GM12878 (cell line): ENCODE data around the gene PNPLA3. TPM values are rescaled to one million over a fixed set of nuclear protein-coding genes. Genes with fewer than 3 reads are reported as not detected.

Source experiments
- ATAC-seq: fragments of 200-7000 bp; cut with Tn5 transposase; 3 replicates; pipeline ENCODE4 v1.9.1; 2020; ENCODE audit warnings: mild to moderate bottlenecking, moderate library complexity
- BruUV-seq: library from RNA; stranded (reverse); fragments of 400-500 nt; replicated peaks from 2 replicates; lab custom pipeline; 2021; lab: Mats Ljungman, UMichigan
- CTCF ChIA-PET: fragments of 300-600 bp; sonication (Branson Sonifier 250); formaldehyde crosslinking; extraction: SDS; loops from one replicate; lab custom pipeline; 2021; ENCODE audit warnings: inconsistent platforms; lab: Yijun Ruan, JAX
- POLR2A ChIA-PET: fragments of 350-600 bp; formaldehyde crosslinking; extraction: SDS; loops from one replicate; lab custom pipeline; 2021; ENCODE audit warnings: inconsistent platforms; lab: Charles Lee
- RAD21 ChIA-PET: fragments of 300-600 bp; sonication (Branson Sonifier 250); formaldehyde crosslinking; loops from one replicate; lab custom pipeline; 2023; ENCODE audit warnings: antibody characterized with exemption; ENCODE audit not compliant: unreplicated experiment; lab: Charles Lee
- SMC1A ChIA-PET: fragments of 300-600 bp; sonication (Branson Sonifier 250); formaldehyde crosslinking; loops from one replicate; lab custom pipeline; 2023; ENCODE audit not compliant: unreplicated experiment, uncharacterized antibody; lab: Charles Lee
- DNase-seq: peaks from one replicate; pipeline ENCODE4 v3.0.0-alpha.2; 2011; ENCODE audit warnings: low read depth, low spot score
- FAIRE-seq: peaks from 3 replicates; lab custom pipeline; 2011; peaks lifted over from hg19 to GRCh38; lab: Jason Lieb, UNC
- H2AFZ ChIP-seq: 2 replicates; pipeline ENCODE4 v1.6.0; 2011; ENCODE audit warnings: low read depth, low read length, control low read depth; ENCODE audit not compliant: control insufficient read depth
- H3K27ac ChIP-seq: 2 replicates; pipeline ENCODE4 v1.5.1; 2011; ENCODE audit warnings: control low read depth; ENCODE audit not compliant: control insufficient read depth, insufficient read depth
- H3K27me3 ChIP-seq, 2 experiments: replicated peaks in 1 of 2; 2 replicates each; pipeline versions ENCODE4 v1.6.0 to v1.6.1; 2011; ENCODE audit warnings: low read length in 1 of 2; ENCODE audit not compliant: control insufficient read depth in 2 of 2, insufficient read depth in 2 of 2
- H3K36me3 ChIP-seq, 2 experiments: 2 replicates each; pipeline ENCODE4 v1.5.1; 2011; ENCODE audit warnings: low read length in 1 of 2; ENCODE audit not compliant: control insufficient read depth in 2 of 2, insufficient read depth in 2 of 2
- H3K4me1 ChIP-seq: 2 replicates; pipeline ENCODE4 v1.6.1; 2011; ENCODE audit warnings: mild to moderate bottlenecking, low read length, moderate library complexity, mixed read lengths; ENCODE audit not compliant: control insufficient read depth, insufficient read depth
- H3K4me2 ChIP-seq: 2 replicates; pipeline ENCODE4 v1.6.0; 2011; ENCODE audit warnings: control low read depth; ENCODE audit not compliant: control insufficient read depth, insufficient read depth
- H3K4me3 ChIP-seq: fragments of 200-600 bp; sonication (generic); 2 replicates; pipeline ENCODE4 v1.5.1; 2016
- H3K79me2 ChIP-seq: 2 replicates; pipeline ENCODE4 v1.6.0; 2011; ENCODE audit warnings: low read length; ENCODE audit not compliant: control insufficient read depth, insufficient read depth
- H3K9ac ChIP-seq: 2 replicates; pipeline ENCODE4 v1.8.0; 2011; ENCODE audit warnings: low read length, control low read depth, mixed read lengths; ENCODE audit not compliant: control insufficient read depth, insufficient read depth
- H3K9me3 ChIP-seq: replicated peaks from 3 replicates; pipeline ENCODE4 v1.5.1; 2011; ENCODE audit warnings: mild to moderate bottlenecking, low read length; ENCODE audit not compliant: control insufficient read depth, insufficient read depth
- H4K20me1 ChIP-seq: 2 replicates; pipeline ENCODE4 v1.6.0; 2011; ENCODE audit not compliant: control insufficient read depth, insufficient read depth
- ATF3 ChIP-seq: IDR thresholded peaks from 2 replicates; pipeline ENCODE4 v1.6.1; 2011; ENCODE audit warnings: low read depth, mild to moderate bottlenecking, low read length, moderate library complexity, borderline replicate concordance; ENCODE audit errors: extremely low read depth
- BCL11A ChIP-seq: IDR thresholded peaks from 2 replicates; pipeline ENCODE4 v1.6.1; 2011; ENCODE audit warnings: low read depth, low read length
- CBFB ChIP-seq: IDR thresholded peaks from 2 replicates; pipeline ENCODE4 v1.6.1; 2016; ENCODE audit warnings: antibody characterized with exemption, low read depth
- CREB1 ChIP-seq: IDR thresholded peaks from 2 replicates; pipeline ENCODE4 v1.6.1; 2012; ENCODE audit warnings: low read depth, mild to moderate bottlenecking, inconsistent platforms
- E4F1 ChIP-seq: fragments of 450-650 bp; IDR thresholded peaks from 2 replicates; pipeline ENCODE4 v1.6.1; 2018; ENCODE audit warnings: borderline replicate concordance, mild to moderate bottlenecking; ENCODE audit not compliant: partially characterized antibody
- ESRRA ChIP-seq: IDR thresholded peaks from 2 replicates; pipeline ENCODE4 v1.6.1; 2012; ENCODE audit warnings: mild to moderate bottlenecking, low read length, improper control_type of control experiment
- IKZF2 ChIP-seq, 2 experiments: fragments of 450-650 bp; IDR thresholded peaks; 2 replicates each; pipeline ENCODE4 v1.6.1; 2017; ENCODE audit warnings: mild to moderate bottlenecking in 2 of 2, moderate library complexity in 2 of 2
- MAX ChIP-seq: IDR thresholded peaks from 2 replicates; pipeline ENCODE4 v1.6.1; 2012; ENCODE audit warnings: low read depth, low read length, improper control_type of control experiment
- PAX8 ChIP-seq: fragments of 450-650 bp; IDR thresholded peaks from 2 replicates; pipeline ENCODE4 v1.6.1; 2017; ENCODE audit warnings: mild to moderate bottlenecking, moderate library complexity
- POLR2A ChIP-seq: IDR thresholded peaks from 2 replicates; pipeline ENCODE4 v1.6.1; 2011; ENCODE audit warnings: low read depth, mild to moderate bottlenecking, low read length
- SRF ChIP-seq, 2 experiments: IDR thresholded peaks; 2 replicates each; pipeline ENCODE4 v1.6.1; 2011; ENCODE audit warnings: low read depth in 2 of 2, low read length in 2 of 2, mild to moderate bottlenecking in 1 of 2, moderate library complexity in 1 of 2
- SUZ12 ChIP-seq: fragments of 200-600 bp; sonication (generic); IDR thresholded peaks from one replicate; pipeline ENCODE4 v1.6.1; 2018; ENCODE audit warnings: antibody characterized with exemption, mild to moderate bottlenecking; ENCODE audit not compliant: unreplicated experiment
- TARDBP ChIP-seq: IDR thresholded peaks from 2 replicates; pipeline ENCODE4 v1.6.1; 2016; ENCODE audit warnings: borderline replicate concordance
- ZBTB33 ChIP-seq: fragments of 450-650 bp; IDR thresholded peaks from 2 replicates; pipeline ENCODE4 v1.6.1; 2017; ENCODE audit warnings: mild to moderate bottlenecking
- ZSCAN29 ChIP-seq: fragments of 450-650 bp; IDR thresholded peaks from 2 replicates; pipeline ENCODE4 v1.6.1; 2017; ENCODE audit warnings: mild to moderate bottlenecking, moderate library complexity
- WGBS: methylation state at CpG from one replicate; pipeline ENCODE4 v1.1.6; 2016; ENCODE audit warnings: low lambda C conversion rate; ENCODE audit not compliant: insufficient replicate concordance, insufficient coverage; ENCODE audit errors: missing lambda C conversion rate; 5-methylcytosine and 5-hydroxymethylcytosine counted together
- in situ Hi-C: fragments of 300-500 bp; cut with MboI; formaldehyde crosslinking; loops from 9 replicates; pipeline ENCODE4 v1.14.3; 2018; ENCODE audit warnings: mixed read lengths
- intact Hi-C: fragments of 100-400 bp; cut with micrococcal nuclease; formaldehyde crosslinking; loops from one replicate; pipeline ENCODE4 v1.14.2; 2022; ENCODE audit not compliant: unreplicated experiment
- polyA plus RNA-seq, 11 experiments: library from polyadenylated mRNA; depleted of rRNA in 4 of 11; unstranded in 6 of 11; stranded (reverse) in 5 of 11; fragments of >200 nt; fragmentation: Nextera tagmentation in 4 of 11; fragmentation: Illumina TruSeq in 1 of 11; extraction: Ambion mirVana in 4 of 11; extraction: Trizol in 1 of 11; gene quantifications; 1 replicate in 1 of 11; 2 replicates in 10 of 11; pipeline versions ENCODE4 v1.2.1 to v1.2.3, GENCODE V29; 2011 to 2016; ENCODE audit warnings: inconsistent platforms in 2 of 11, missing spikeins in 2 of 11, low read depth in 1 of 11
- total RNA-seq, 4 experiments: library from RNA; depleted of rRNA in 3 of 4; stranded (reverse); fragments of >200 nt in 3 of 4; fragmentation: Illumina TruSeq in 1 of 4; extraction: Trizol in 1 of 4; gene quantifications; 2 replicates each; pipeline versions ENCODE4 v1.2.1 to v1.2.3, GENCODE V29; 2013 to 2021

PNPLA3 gene
- total and polyA plus RNA-seq, 10 of the 15 experiments (the other 5 are each of a cell fraction or from before 2014, with no cell fraction given) = 0.05 to 0.08 TPM; not detected in 8

- RAD21 ChIA-PET = no interaction called here
- FAIRE-seq (no peak), DNase-seq (no peak), ATAC-seq (no peak)
- CTCF ChIA-PET = interaction anchor here (0.5 to 1.7 kb wide), 2 partner anchors 17 to 381 kb away, joined by 4 to 5 read pairs; no protein-coding TSS in a partner anchor
- TF ChIP-seq CBFB (no peak), ZSCAN29 (no peak), SRF (IDR thresholded peaks at IDR 0.05; ENCODE audit: low read depth in 2 of 2, low read length in 2 of 2) (no peak), ATF3 (no peak), IKZF2 (IDR thresholded peaks at IDR 0.05) (no peak), POLR2A (no peak), ZBTB33 (no peak), E4F1 (no peak), BCL11A (no peak), ESRRA (no peak), CREB1 (no peak), TARDBP (no peak), MAX (no peak), SUZ12 (no peak), PAX8 (no peak)
- intact Hi-C loops = no loop called here
- Histone ChIP-seq H3K4me2 (no peak overlapping the region), H3K4me3 (no peak overlapping the region), H4K20me1 (no peaks in the 10 kb centered on the region; the same call in 1 of the 2 replicates), H3K27ac (no peak overlapping the region), H3K9me3 (no peaks in the 10 kb centered on the region), H3K36me3 (no peaks in the 10 kb centered on the region), H3K9ac (no peak overlapping the region), H2AFZ (no peak overlapping the region), H3K79me2 (no peaks in the 10 kb centered on the region), H3K27me3 (peaks cover 4 to 7% of the 10 kb centered on the region in 2 experiments), H3K4me1 (no peaks in the 10 kb centered on the region)
- POLR2A ChIA-PET = no interaction called here
- SMC1A ChIA-PET = no interaction called here
- no TSS peak for BruUV-seq
- WGBS = 13% methylated on average over 7 of the region's 7 CpGs
- in situ Hi-C loops = no loop called here
Measured at GRCh38 chr22:43900206-43900605, 23.4 kb upstream of the PNPLA3 start.
